ENCODE results near the gene CAVIN4. TPM values are rescaled to one million over a fixed set of nuclear protein-coding genes. Genes with fewer than 3 reads are reported as not detected.

CAVIN4 gene
- under 1 TPM; 0.10 to 0.45 (median 0.13) TPM for polyA plus RNA-seq

- 76 to 89% (median 86%) methylated on average over 10 of the region's 10 CpGs for WGBS, 3 donors
Observed at GRCh38 chr9:100577776-100578448, at the start of gene CAVIN4. CAVIN4 (plus strand) TSS chr9:100578079; CDS start chr9:100578144, 65 bp downstream.

GRCh38 chr9:100534401-100534800 lies 43.5 kb upstream of the CAVIN4 start:
- WGBS, 3 donors: 58 to 82% (median 74%) methylated on average over 4 of the region's 4 CpGs
- H3K27ac ChIP-seq (ENCODE audit: low read depth, low read length): no peak overlapping the region

More at GRCh38 chr9:100577776-100578448, at the start of gene CAVIN4:
- no peak within 1 kb of the TSS for H3K27ac ChIP-seq (ENCODE audit: low read depth, low read length)

- 91 to 97% (median 96%) methylated on average over 12 of the region's 12 CpGs for WGBS, 3 donors
- H3K27ac ChIP-seq (ENCODE audit: low read depth, low read length): no peak overlapping the region
Observed at GRCh38 chr9:100540327-100540726, 37.6 kb upstream of the CAVIN4 start.

GRCh38 chr9:100549048-100549447 lies 28.8 kb upstream of the CAVIN4 start:
- WGBS, 3 donors: 63 to 79% (median 65%) methylated on average over 5 of the region's 5 CpGs

GRCh38 chr9:100554935-100555401 lies 22.9 kb upstream of the CAVIN4 start:
- WGBS, 3 donors: 77 to 97% (median 93%) methylated on average over 2 of the region's 2 CpGs

More at GRCh38 chr9:100549048-100549447, 28.8 kb upstream of the CAVIN4 start:
- no peak overlapping the region for H3K27ac ChIP-seq (ENCODE audit: low read depth, low read length)

GRCh38 chr9:100555471-100555870 lies 22.4 kb upstream of the CAVIN4 start:
- 96 to 97% (median 97%) methylated on average over 1 of the region's 1 CpG for WGBS, 3 donors
- H3K27ac ChIP-seq (ENCODE audit: low read depth, low read length): no peak overlapping the region

More at GRCh38 chr9:100554935-100555401, 22.9 kb upstream of the CAVIN4 start:
- H3K27ac ChIP-seq (ENCODE audit: low read depth, low read length): no peak overlapping the region

GRCh38 chr9:100557053-100557452 lies 20.8 kb upstream of the CAVIN4 start:
- 89 to 97% (median 96%) methylated on average over 3 of the region's 3 CpGs for WGBS, 3 donors
- H3K27ac ChIP-seq (ENCODE audit: low read depth, low read length): no peak overlapping the region

- WGBS, 3 donors: 77 to 87% (median 83%) methylated on average over 3 of the region's 3 CpGs
- H3K27ac ChIP-seq (ENCODE audit: low read depth, low read length): no peak overlapping the region
Observed at GRCh38 chr9:100561256-100561655, 16.6 kb upstream of the CAVIN4 start.

GRCh38 chr9:100567856-100568255 lies 10.0 kb upstream of the CAVIN4 start:
- WGBS, 3 donors: 70 to 79% (median 72%) methylated on average over 3 of the region's 3 CpGs

GRCh38 chr9:100573655-100574260 lies 4.1 kb upstream of the CAVIN4 start:
- WGBS, 3 donors: 84 to 94% (median 91%) methylated on average over 3 of the region's 3 CpGs
- no peak overlapping the region for H3K27ac ChIP-seq (ENCODE audit: low read depth, low read length)

More at GRCh38 chr9:100567856-100568255, 10.0 kb upstream of the CAVIN4 start:
- H3K27ac ChIP-seq (ENCODE audit: low read depth, low read length): no peak overlapping the region

- H3K27ac ChIP-seq (ENCODE audit: low read depth, low read length): no peak overlapping the region
- WGBS, 3 donors: 88 to 93% (median 90%) methylated on average over 4 of the region's 4 CpGs
Observed at GRCh38 chr9:100575006-100575405, 2.9 kb upstream of the CAVIN4 start.

- WGBS, 3 donors: 66 to 76% (median 69%) methylated on average over 2 of the region's 2 CpGs
- H3K27ac ChIP-seq (ENCODE audit: low read depth, low read length): no peak overlapping the region
Observed at GRCh38 chr9:100575765-100576386, 2.0 kb upstream of the CAVIN4 start.

- 95 to 97% (median 95%) methylated on average over 1 of the region's 1 CpG for WGBS, 3 donors
Observed at GRCh38 chr9:100578610-100579009, 731 bp downstream of the CAVIN4 start.

GRCh38 chr9:100579665-100580064 lies 1.8 kb downstream of the CAVIN4 start:
- no peak overlapping the region for H3K27ac ChIP-seq (ENCODE audit: low read depth, low read length)
- WGBS, 3 donors: 72 to 92% (median 81%) methylated on average over 2 of the region's 2 CpGs

More at GRCh38 chr9:100578610-100579009, 731 bp downstream of the CAVIN4 start:
- no peak overlapping the region for H3K27ac ChIP-seq (ENCODE audit: low read depth, low read length)

- 56 to 81% (median 76%) methylated on average over 3 of the region's 3 CpGs for WGBS, 3 donors
- no peak overlapping the region for H3K27ac ChIP-seq (ENCODE audit: low read depth, low read length)
Observed at GRCh38 chr9:100580257-100580656, 2.4 kb downstream of the CAVIN4 start.

- 89 to 93% (median 91%) methylated on average over 7 of the region's 7 CpGs for WGBS, 3 donors
- H3K27ac ChIP-seq (ENCODE audit: low read depth, low read length): no peak overlapping the region
Observed at GRCh38 chr9:100581081-100581480, 3.2 kb downstream of the CAVIN4 start.

- WGBS, 3 donors: 65 to 75% (median 74%) methylated on average over 4 of the region's 4 CpGs
- no peak overlapping the region for H3K27ac ChIP-seq (ENCODE audit: low read depth, low read length)
Observed at GRCh38 chr9:100581661-100582060, 3.8 kb downstream of the CAVIN4 start.

- no peak overlapping the region for H3K27ac ChIP-seq (ENCODE audit: low read depth, low read length)
- WGBS, 3 donors: 91 to 92% (median 92%) methylated on average over 5 of the region's 5 CpGs
Observed at GRCh38 chr9:100583014-100583802, 5.3 kb downstream of the CAVIN4 start.
